NT2/D1 (cell line): Measurements from ENCODE around the gene PMS2.
"Not testable (repeated sequence)": the region's sequence is repeated elsewhere in the genome, so short reads cannot be mapped to it uniquely, and the experiment has no call there.

ENCODE experiments used
- DNase-seq: peaks from one replicate; pipeline ENCODE4 v3.0.0-alpha.2; 2011; ENCODE audit warnings: low read depth, low spot score
- H3K27me3 ChIP-seq: 2 replicates; pipeline ENCODE4 v1.6.0; 2011; ENCODE audit warnings: mild to moderate bottlenecking; ENCODE audit not compliant: insufficient read length, insufficient read depth
- H3K36me3 ChIP-seq: 2 replicates; pipeline ENCODE4 v1.6.1; 2011; ENCODE audit warnings: mild to moderate bottlenecking, low read length, mixed read lengths; ENCODE audit not compliant: insufficient read depth, insufficient read length
- H3K4me1 ChIP-seq: 2 replicates; pipeline ENCODE4 v1.5.1; 2011; ENCODE audit not compliant: insufficient read depth, insufficient read length
- H3K4me3 ChIP-seq: 2 replicates; pipeline ENCODE4 v1.5.1; 2011; ENCODE audit warnings: low read depth; ENCODE audit not compliant: insufficient read length
- H3K9ac ChIP-seq: 2 replicates; pipeline ENCODE4 v1.6.0; 2011; ENCODE audit warnings: low read depth; ENCODE audit not compliant: insufficient read length
- H3K9me3 ChIP-seq: 2 replicates; pipeline ENCODE4 v1.5.1; 2011; ENCODE audit warnings: mild to moderate bottlenecking, low read length; ENCODE audit not compliant: insufficient read depth

PMS2 gene

DNA sequence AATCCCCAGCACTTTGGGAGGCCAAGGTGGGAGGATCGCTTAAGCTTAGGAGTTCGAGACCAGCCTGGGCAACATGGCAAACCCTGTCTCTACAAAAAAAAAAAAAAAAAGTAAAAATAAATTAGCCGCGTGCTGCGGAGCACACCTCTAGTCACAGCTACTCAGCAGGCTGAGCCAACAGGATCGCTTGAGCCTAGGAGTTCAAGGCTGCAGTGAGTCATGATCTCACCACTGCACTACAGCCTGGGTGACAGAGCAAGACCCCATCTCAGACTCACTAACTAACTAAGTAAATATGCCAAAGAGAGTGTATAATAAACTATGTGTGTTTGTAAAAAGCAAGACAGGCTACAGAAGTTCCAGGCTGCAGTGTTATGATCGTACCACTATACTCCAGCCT is 45.0 kb downstream of the PMS2 start:
- not testable (repeated sequence) for H3K4me3 ChIP-seq, DNase-seq, H3K4me1 ChIP-seq, H3K27me3 ChIP-seq, H3K36me3 ChIP-seq, H3K9me3 ChIP-seq, H3K9ac ChIP-seq

GRCh38 chr7:5963205-5963604 is 45.6 kb downstream of the PMS2 start:
- not testable (repeated sequence) for H3K27me3 ChIP-seq, H3K9me3 ChIP-seq

GRCh38 chr7:5934945-5935450 is 73.9 kb downstream of the PMS2 start:
- not testable (repeated sequence) for DNase-seq, H3K4me1 ChIP-seq, H3K9me3 ChIP-seq, H3K9ac ChIP-seq, H3K4me3 ChIP-seq, H3K27me3 ChIP-seq, H3K36me3 ChIP-seq

More at GRCh38 chr7:5963205-5963604, 45.6 kb downstream of the PMS2 start:
- H3K36me3 ChIP-seq, H3K9ac ChIP-seq, H3K4me3 ChIP-seq, DNase-seq, H3K4me1 ChIP-seq: not testable (repeated sequence)

- H3K27me3 ChIP-seq, H3K9me3 ChIP-seq, DNase-seq, H3K9ac ChIP-seq, H3K36me3 ChIP-seq, H3K4me3 ChIP-seq, H3K4me1 ChIP-seq: not testable (repeated sequence)
Measured at GRCh38 chr7:5931905-5932644, 76.8 kb downstream of the PMS2 start.

- H3K4me1 ChIP-seq, H3K36me3 ChIP-seq, DNase-seq, H3K9ac ChIP-seq, H3K9me3 ChIP-seq, H3K27me3 ChIP-seq, H3K4me3 ChIP-seq: not testable (repeated sequence)
Measured at GRCh38 chr7:5931250-5931649, 77.6 kb downstream of the PMS2 start.

GRCh38 chr7:5930290-5930689 is 78.6 kb downstream of the PMS2 start:
- not testable (repeated sequence) for H3K27me3 ChIP-seq, H3K9ac ChIP-seq, DNase-seq, H3K4me1 ChIP-seq, H3K9me3 ChIP-seq, H3K4me3 ChIP-seq, H3K36me3 ChIP-seq

DNA sequence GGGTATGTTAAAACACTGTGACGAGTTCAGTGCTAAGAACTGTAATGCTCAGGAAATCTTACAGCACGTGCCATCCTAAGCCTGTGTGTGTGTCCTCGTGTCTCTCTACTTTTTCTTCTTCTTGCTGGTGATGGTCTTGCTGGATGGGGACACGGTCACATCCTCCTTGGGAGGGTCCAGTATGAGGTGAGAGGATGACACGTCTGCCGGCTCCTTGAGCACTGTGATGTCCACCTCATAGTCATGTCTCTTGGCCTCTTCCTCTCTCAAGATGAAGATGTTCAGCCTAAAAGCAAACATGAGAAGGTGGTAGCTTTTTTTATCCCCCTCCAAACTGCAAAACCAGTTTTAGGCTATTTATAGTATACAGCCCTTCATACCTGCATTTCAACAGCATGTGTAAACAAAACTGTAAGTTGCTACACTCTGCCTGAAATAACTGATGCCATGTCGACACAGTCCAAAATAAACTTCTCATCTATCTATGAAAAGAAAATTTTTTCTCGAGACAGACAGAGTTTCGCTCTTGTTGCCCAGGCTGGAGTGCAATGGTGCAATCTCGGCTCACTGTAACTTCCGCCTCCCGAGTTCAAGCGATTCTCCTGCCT is 82.5 kb downstream of the PMS2 start:
- not testable (repeated sequence) for H3K4me1 ChIP-seq, H3K4me3 ChIP-seq, H3K36me3 ChIP-seq, H3K27me3 ChIP-seq, H3K9me3 ChIP-seq, H3K9ac ChIP-seq, DNase-seq

- not testable (repeated sequence) for H3K4me3 ChIP-seq, H3K9me3 ChIP-seq, H3K36me3 ChIP-seq, H3K27me3 ChIP-seq, DNase-seq, H3K4me1 ChIP-seq, H3K9ac ChIP-seq
Measured at GRCh38 chr7:5924630-5925029, 84.2 kb downstream of the PMS2 start.

- not testable (repeated sequence) for H3K27me3 ChIP-seq, H3K9me3 ChIP-seq, H3K36me3 ChIP-seq, DNase-seq, H3K9ac ChIP-seq, H3K4me1 ChIP-seq, H3K4me3 ChIP-seq
Measured at GRCh38 chr7:5924180-5924579, 84.7 kb downstream of the PMS2 start.
